COR-L47 (cell line): ENCODE results near the gene MED22.
A peak's percentile ranks its signal among the peaks of the same experiment; 100 is the strongest.

Experiments
- DNase-seq: peaks from one replicate; lab custom pipeline; 2025; lab: John Stamatoyannopoulos, UW

MED22 gene

GRCh38 chr9:133375724-133376654 is 28.1 kb upstream of the MED22 start, which contains the start of the genes STKLD1 and SURF4:
Gene STKLD1 (plus strand): TSS chr9:133376366. CDS start chr9:133376474, 108 bp downstream.
Gene SURF4 (minus strand): TSS chr9:133376060. CDS start chr9:133375969, 91 bp downstream.
- peak; percentile 95 for DNase-seq

GRCh38 chr9:133375116-133375723 is 27.3 kb upstream of the MED22 start:
- no peak for DNase-seq

GRCh38 chr9:133374612-133375115 is 26.7 kb upstream of the MED22 start:
- DNase-seq: no peak

- no peak for DNase-seq
Measured at GRCh38 chr9:133372144-133372543, 24.2 kb upstream of the MED22 start.

- DNase-seq: no peak
Measured at GRCh38 chr9:133371261-133371711, 23.4 kb upstream of the MED22 start.

- no peak for DNase-seq
Measured at GRCh38 chr9:133370685-133371084, 22.8 kb upstream of the MED22 start.

GRCh38 chr9:133369933-133370332 is 22.0 kb upstream of the MED22 start:
- DNase-seq: no peak

- DNase-seq: no peak
Measured at GRCh38 chr9:133369422-133369821, 21.5 kb upstream of the MED22 start.

- no peak for DNase-seq
Measured at GRCh38 chr9:133368249-133368881, 20.4 kb upstream of the MED22 start.

- DNase-seq: no peak
Measured at GRCh38 chr9:133367778-133368177, 19.8 kb upstream of the MED22 start.

GRCh38 chr9:133367221-133367620 is 19.3 kb upstream of the MED22 start:
- no peak for DNase-seq

GRCh38 chr9:133366435-133366834 is 18.5 kb upstream of the MED22 start:
- no peak for DNase-seq

GRCh38 chr9:133362359-133363044 is 14.6 kb upstream of the MED22 start:
- DNase-seq: no peak

GRCh38 chr9:133361507-133362092 is 13.7 kb upstream of the MED22 start:
- DNase-seq: no peak

GRCh38 chr9:133360400-133361393 is 12.8 kb upstream of the MED22 start:
- no peak for DNase-seq

- DNase-seq: no peak
Measured at GRCh38 chr9:133359399-133360175, 11.7 kb upstream of the MED22 start.

- DNase-seq: no peak
Measured at GRCh38 chr9:133357656-133358055, 9.7 kb upstream of the MED22 start.

GRCh38 chr9:133356391-133357091 is 8.6 kb upstream of the MED22 start, which contains the start of the genes SURF1 and SURF2:
Gene SURF1 (minus strand): TSS chr9:133356487. CDS start chr9:133356453, 34 bp downstream.
Gene SURF2 (plus strand): TSS chr9:133356550. CDS start chr9:133356593, 43 bp downstream.
- peak; percentile 76 for DNase-seq
